B cell (primary cell): ENCODE results near the gene BCOR. TPM values are rescaled to one million over a fixed set of nuclear protein-coding genes. Genes with fewer than 3 reads are reported as not detected.

Source experiments
- ATAC-seq: fragments of 200-7000 bp; cut with Tn5 transposase; one replicate; pipeline ENCODE4 v1.10.0; 2021; ENCODE audit warnings: low read depth, mild to moderate bottlenecking, moderate number of reproducible peaks, moderate library complexity
- CTCF ChIA-PET: fragments of 350-600 bp; sonication (Branson Sonifier 250); formaldehyde crosslinking; loops from one replicate; lab custom pipeline; 2021; ENCODE audit warnings: antibody characterized with exemption, inconsistent platforms; lab: Charles Lee
- POLR2A ChIA-PET: fragments of 350-600 bp; sonication (Branson Sonifier 250); formaldehyde crosslinking; loops from one replicate; lab custom pipeline; 2021; ENCODE audit warnings: antibody characterized with exemption; lab: Charles Lee
- DNase-seq: peaks from one replicate; pipeline ENCODE4 v3.0.0; 2013
- H2AFZ ChIP-seq: 2 replicates; pipeline ENCODE4 v1.6.1; 2012; ENCODE audit warnings: mild to moderate bottlenecking, low read depth, low read length; ENCODE audit not compliant: insufficient read depth, poor library complexity, severe bottlenecking
- H3K27ac ChIP-seq, 2 donors: 1 replicate in 1 of 2; 2 replicates in 1 of 2; pipeline ENCODE4 v1.5.1; 2012 to 2013; ENCODE audit warnings: low read length in 2 of 2, mild to moderate bottlenecking in 2 of 2, moderate library complexity in 1 of 2
- H3K27me3 ChIP-seq, 4 experiments: fragments of 200-600 bp in 1 of 4; sonication (generic) in 1 of 4; replicated peaks in 1 of 4; 1 replicate in 2 of 4; 2 replicates in 2 of 4; pipeline versions ENCODE4 v1.6.1 to v1.7.0; 2013 to 2016; ENCODE audit warnings: low read length in 3 of 4, mild to moderate bottlenecking in 2 of 4, mixed read lengths in 1 of 4, moderate library complexity in 1 of 4; ENCODE audit not compliant: insufficient read depth in 4 of 4, control insufficient read depth in 3 of 4; ENCODE audit errors: control extremely low read depth in 1 of 4
- H3K36me3 ChIP-seq, 2 experiments: replicated peaks in 1 of 2; 1 replicate in 1 of 2; 2 replicates in 1 of 2; pipeline versions ENCODE4 v1.6.1 to v1.7.1; 2013; ENCODE audit warnings: low read length in 1 of 2; ENCODE audit not compliant: insufficient read depth in 2 of 2, control insufficient read depth in 1 of 2; ENCODE audit errors: control extremely low read depth in 1 of 2, extremely low read depth in 1 of 2
- H3K4me1 ChIP-seq, 2 donors: fragments of 200-600 bp in 1 of 2; sonication (generic) in 1 of 2; 1 replicate in 1 of 2; 2 replicates in 1 of 2; pipeline versions ENCODE4 v1.5.1 to v1.6.1; 2013 to 2017; ENCODE audit warnings: low read length in 2 of 2; ENCODE audit not compliant: control insufficient read depth in 2 of 2, insufficient read depth in 2 of 2
- H3K4me2 ChIP-seq: replicated peaks from 2 replicates; pipeline ENCODE3; 2012; ENCODE audit warnings: mild to moderate bottlenecking, low read depth, low read length; ENCODE audit not compliant: poor library complexity, severe bottlenecking
- H3K4me3 ChIP-seq, 5 experiments: fragments of 200-600 bp in 1 of 5; sonication (generic) in 1 of 5; 1 replicate in 3 of 5; 2 replicates in 2 of 5; pipeline versions ENCODE4 v1.5.1 to v1.7.0; 2011 to 2016; ENCODE audit warnings: low read length in 4 of 5, mild to moderate bottlenecking in 4 of 5, low read depth in 2 of 5, control low read depth in 1 of 5, moderate library complexity in 1 of 5; ENCODE audit not compliant: insufficient read depth in 1 of 5; ENCODE audit errors: control extremely low read depth in 1 of 5, extremely low read depth in 1 of 5
- H3K79me2 ChIP-seq: fragments of 200-600 bp; sonication (generic); one replicate; pipeline ENCODE4 v1.6.0; 2016; ENCODE audit warnings: low read length; ENCODE audit not compliant: control insufficient read depth, insufficient read depth
- H3K9ac ChIP-seq: fragments of 200-600 bp; sonication (generic); 2 replicates; pipeline ENCODE4 v1.6.1; 2017; ENCODE audit warnings: mild to moderate bottlenecking, low read length, moderate library complexity
- H3K9me3 ChIP-seq, 3 donors: one replicate each; pipeline versions ENCODE4 v1.6.1 to v1.7.1; 2013; ENCODE audit warnings: low read length in 2 of 3; ENCODE audit not compliant: control insufficient read depth in 2 of 3, insufficient read depth in 1 of 3; ENCODE audit errors: control extremely low read depth in 1 of 3
- H4K20me1 ChIP-seq: 2 replicates; pipeline ENCODE4 v1.6.0; 2012; ENCODE audit warnings: mild to moderate bottlenecking, low read length; ENCODE audit not compliant: insufficient read depth, control insufficient read depth, poor library complexity, severe bottlenecking
- H3K27ac Mint-ChIP-seq: one replicate; pipeline ENCODE4 v1.8.0; 2021; ENCODE audit warnings: mixed read lengths
- H3K27me3 Mint-ChIP-seq: one replicate; pipeline ENCODE4 v1.8.0; 2021; ENCODE audit warnings: mixed read lengths
- H3K4me1 Mint-ChIP-seq: one replicate; pipeline ENCODE4 v1.8.0; 2021; ENCODE audit warnings: mixed read lengths
- H3K4me3 Mint-ChIP-seq: one replicate; pipeline ENCODE4 v1.8.0; 2021; ENCODE audit warnings: mixed read lengths
- H3K9me3 Mint-ChIP-seq: one replicate; pipeline ENCODE4 v1.8.0; 2022; ENCODE audit warnings: mixed read lengths; ENCODE audit not compliant: insufficient read depth
- CTCF ChIP-seq: fragments of 200-600 bp; IDR thresholded peaks from one replicate; pipeline ENCODE4 v1.8.0; 2022; ENCODE audit warnings: antibody characterized with exemption, mild to moderate bottlenecking
- EZH2 ChIP-seq: IDR thresholded peaks from 2 replicates; pipeline ENCODE4 v1.6.1; 2012; ENCODE audit warnings: borderline replicate concordance, low read depth, mild to moderate bottlenecking, moderate library complexity, low read length; ENCODE audit not compliant: insufficient read depth, poor library complexity, severe bottlenecking
- WGBS: methylation state at CpG from one replicate; pipeline ENCODE4 v1.1.5; 2013; ENCODE audit warnings: missing lambda C conversion rate; ENCODE audit not compliant: insufficient coverage; 5-methylcytosine and 5-hydroxymethylcytosine counted together
- intact Hi-C: fragments of 100-400 bp; cut with micrococcal nuclease; formaldehyde crosslinking; loops from one replicate; pipeline ENCODE4 v1.10.0; 2022
- polyA plus RNA-seq: library from polyadenylated mRNA; depleted of rRNA; stranded (reverse); fragments of >200 nt; gene quantifications from 2 replicates; pipeline ENCODE4 v1.2.3, GENCODE V29; 2012
- total RNA-seq, 2 donors: library from RNA; stranded (reverse); fragments of 120-200 nt in 1 of 2; gene quantifications; 1 replicate in 1 of 2; 2 replicates in 1 of 2; pipeline versions ENCODE4 v1.2.3 to v1.2.4, GENCODE V29; 2013 to 2022

The BCOR gene
- total and polyA plus RNA-seq, 2 donors (not counting 1 experiment from before 2014, with no cell fraction given), result 19.0 to 65.3 TPM

GRCh38 chrX:40143987-40144386 is 46.2 kb upstream of the BCOR start:
- H3K27ac ChIP-seq, result no peak overlapping the region
- no peaks in the 10 kb centered on the region for H3K9me3 ChIP-seq
- H3K4me3 ChIP-seq, result no peak overlapping the region
- peaks cover 21% of the 10 kb centered on the region for H3K4me1 Mint-ChIP-seq
- H3K36me3 ChIP-seq, result no peaks in the 10 kb centered on the region
- DNase-seq (no peak), ATAC-seq (no peak)
- no peaks in the 10 kb centered on the region for H3K79me2 ChIP-seq
- no peak overlapping the region for H3K4me3 Mint-ChIP-seq
- WGBS, result 67% methylated on average over 2 of the region's 5 CpGs
- CTCF ChIA-PET, result no interaction called here
- H3K27ac Mint-ChIP-seq, result no peak overlapping the region
- H2AFZ ChIP-seq, result no peak overlapping the region
- no peak overlapping the region for H3K4me2 ChIP-seq
- POLR2A ChIA-PET, result no interaction called here
- intact Hi-C loops, result no loop called here
- peaks cover 0 to 11% (median 3%) of the 10 kb centered on the region in 4 experiments for H3K27me3 ChIP-seq
- peaks cover 2% of the 10 kb centered on the region for H3K27me3 Mint-ChIP-seq
- no peak for TF ChIP-seq CTCF
- no peak for TF ChIP-seq EZH2
- no peaks in the 10 kb centered on the region for H3K9me3 Mint-ChIP-seq
- H3K4me1 ChIP-seq, result peaks cover 30 to 37% of the 10 kb centered on the region in 2 donors
- H3K9ac ChIP-seq, result no peak overlapping the region
- peaks cover 8% of the 10 kb centered on the region for H4K20me1 ChIP-seq

GRCh38 chrX:40143001-40143400 is 45.2 kb upstream of the BCOR start:
- H2AFZ ChIP-seq, result no peak overlapping the region
- H3K27me3 Mint-ChIP-seq, result no peaks in the 10 kb centered on the region
- 97% methylated on average over 5 of the region's 10 CpGs for WGBS
- ATAC-seq, result no peak
- H3K27ac ChIP-seq, result no peak overlapping the region
- ChIA-PET CTCF (no interaction called here), POLR2A (interaction anchor here (0.6 kb wide), 1 partner anchor 142 kb away, joined by 4 read pairs; no protein-coding TSS in a partner anchor)
- H3K9me3 ChIP-seq, result no peaks in the 10 kb centered on the region
- no peaks in the 10 kb centered on the region for H3K9me3 Mint-ChIP-seq
- peaks cover 22 to 28% of the 10 kb centered on the region in 2 donors for H3K4me1 ChIP-seq
- no peak overlapping the region for H3K4me3 ChIP-seq
- H4K20me1 ChIP-seq, result peaks cover 8% of the 10 kb centered on the region
- intact Hi-C loops, result no loop called here
- no peak overlapping the region for H3K4me2 ChIP-seq
- no peak overlapping the region for H3K4me3 Mint-ChIP-seq
- H3K4me1 Mint-ChIP-seq, result peaks cover 11% of the 10 kb centered on the region
- H3K27me3 ChIP-seq, result peaks cover 0 to 11% (median 3%) of the 10 kb centered on the region in 4 experiments
- no peak for TF ChIP-seq EZH2
- TF ChIP-seq CTCF, result no peak
- no peak overlapping the region for H3K27ac Mint-ChIP-seq
- no peak for DNase-seq
- no peaks in the 10 kb centered on the region for H3K79me2 ChIP-seq
- no peaks in the 10 kb centered on the region for H3K36me3 ChIP-seq
- no peak overlapping the region for H3K9ac ChIP-seq
